Sigmoid colon (tissue), 4 donors: ENCODE results near the gene PI4KB.

Source experiments
- EP300 ChIP-seq, 4 donors: sonication (generic); formaldehyde crosslinking; IDR thresholded peaks; one replicate each; pipeline ENCODE4 v1.6.1; 2017; ENCODE audit warnings: antibody characterized with exemption in 4 of 4
- POLR2A ChIP-seq, 2 donors: fragments of 450-650 bp; IDR thresholded peaks; one replicate each; pipeline ENCODE4 v1.6.1; 2016; ENCODE audit warnings: antibody characterized with exemption in 2 of 2, mild to moderate bottlenecking in 2 of 2, moderate library complexity in 2 of 2
- POLR2AphosphoS5 ChIP-seq, 4 donors: sonication (generic); formaldehyde crosslinking; IDR thresholded peaks; one replicate each; pipeline ENCODE4 v1.6.1; 2017; ENCODE audit warnings: antibody characterized with exemption in 4 of 4

DNA sequence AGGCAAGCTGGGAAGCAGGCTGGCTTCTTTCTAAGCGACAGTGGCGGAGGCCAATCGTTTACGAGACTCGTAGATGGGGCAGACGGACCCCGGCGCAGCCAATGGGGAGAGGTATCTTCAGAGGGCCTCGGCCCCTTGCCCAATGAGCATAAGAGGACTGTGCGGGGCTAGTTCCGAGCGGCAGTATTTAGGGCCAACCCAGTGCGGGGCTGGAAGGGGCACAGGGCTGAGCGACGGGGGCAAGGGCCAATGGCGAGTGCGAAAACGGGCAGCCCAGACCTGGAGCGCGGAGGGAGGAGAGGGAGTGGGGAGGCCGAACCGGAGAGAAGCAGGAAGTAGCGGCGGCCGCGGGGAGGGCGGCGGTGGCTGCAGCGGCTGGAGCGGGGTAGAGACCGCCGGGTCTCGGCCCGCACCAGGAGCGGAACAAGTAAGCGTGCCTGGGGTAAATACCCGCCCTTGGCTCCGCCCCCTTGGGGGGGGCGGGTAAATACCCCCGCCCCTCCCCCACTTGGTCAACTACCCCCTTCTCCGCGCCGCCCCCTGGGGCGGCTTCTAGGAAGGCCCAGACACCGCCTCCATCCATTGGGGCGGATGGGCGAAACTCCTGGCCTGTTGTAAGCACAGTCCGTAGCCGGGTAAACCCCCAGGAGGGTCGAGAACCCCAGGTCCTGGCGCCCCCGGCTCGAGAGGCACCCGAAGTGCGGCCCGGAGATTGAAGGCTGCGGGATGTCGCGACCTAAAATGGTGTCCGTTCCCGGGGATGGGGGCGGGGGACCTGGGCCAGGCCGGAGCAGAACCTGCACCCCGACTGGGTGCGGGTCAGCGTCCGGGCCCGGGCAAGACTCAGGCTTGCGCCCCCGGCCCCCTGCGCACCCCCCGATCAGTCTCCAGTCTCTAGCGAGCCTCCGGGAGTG, 45.0 kb downstream of the PI4KB start, which contains the start of gene ZNF687:
- TF ChIP-seq POLR2A (IDR thresholded peaks at IDR 0.05), result peak; percentile 60 to 86
- peak; percentile 71 to 91 (median 84) for TF ChIP-seq POLR2AphosphoS5 (IDR thresholded peaks at IDR 0.05)
- no peak for TF ChIP-seq EP300 (IDR thresholded peaks at IDR 0.05)
